ENCODE results near the gene RBM41. TPM values are rescaled to one million over a fixed set of nuclear protein-coding genes. Genes with fewer than 3 reads are reported as not detected.

Gene RBM41
- total and polyA plus RNA-seq, 4 donors, result 3.8 to 30.6 (median 9.2) TPM

- no peak for DNase-seq
- H3K27me3 ChIP-seq (ENCODE audit: control insufficient read depth in 3 of 3, insufficient read depth in 3 of 3, low read length in 2 of 3), result peaks cover 0 to 4% (median 0%) of the 10 kb centered on the region in 3 donors
- TF ChIP-seq, protein P1, sequence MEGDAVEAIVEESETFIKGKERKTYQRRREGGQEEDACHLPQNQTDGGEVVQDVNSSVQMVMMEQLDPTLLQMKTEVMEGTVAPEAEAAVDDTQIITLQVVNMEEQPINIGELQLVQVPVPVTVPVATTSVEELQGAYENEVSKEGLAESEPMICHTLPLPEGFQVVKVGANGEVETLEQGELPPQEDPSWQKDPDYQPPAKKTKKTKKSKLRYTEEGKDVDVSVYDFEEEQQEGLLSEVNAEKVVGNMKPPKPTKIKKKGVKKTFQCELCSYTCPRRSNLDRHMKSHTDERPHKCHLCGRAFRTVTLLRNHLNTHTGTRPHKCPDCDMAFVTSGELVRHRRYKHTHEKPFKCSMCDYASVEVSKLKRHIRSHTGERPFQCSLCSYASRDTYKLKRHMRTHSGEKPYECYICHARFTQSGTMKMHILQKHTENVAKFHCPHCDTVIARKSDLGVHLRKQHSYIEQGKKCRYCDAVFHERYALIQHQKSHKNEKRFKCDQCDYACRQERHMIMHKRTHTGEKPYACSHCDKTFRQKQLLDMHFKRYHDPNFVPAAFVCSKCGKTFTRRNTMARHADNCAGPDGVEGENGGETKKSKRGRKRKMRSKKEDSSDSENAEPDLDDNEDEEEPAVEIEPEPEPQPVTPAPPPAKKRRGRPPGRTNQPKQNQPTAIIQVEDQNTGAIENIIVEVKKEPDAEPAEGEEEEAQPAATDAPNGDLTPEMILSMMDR (IDR thresholded peaks at IDR 0.05; ENCODE audit: control extremely low read depth, extremely low read depth), result no peak
- no peak overlapping the region for H3K27ac ChIP-seq (ENCODE audit: low read depth in 1 of 2, low read length in 1 of 2)
- H3K36me3 ChIP-seq (ENCODE audit: control insufficient read depth in 4 of 4, insufficient read depth in 4 of 4, low read length in 4 of 4), result no peaks in the 10 kb centered on the region
- peak; percentile 53 for ATAC-seq (ENCODE audit: insufficient read depth, low FRiP score)
- 71 to 90% methylated on average over 6 of the region's 6 CpGs for WGBS, 2 donors
- H3K9ac ChIP-seq (ENCODE audit: insufficient read depth in 1 of 2, low read length in 2 of 2), result no peak overlapping the region
- H3K4me1 ChIP-seq (ENCODE audit: control insufficient read depth in 5 of 5, insufficient read depth in 5 of 5, low read length in 5 of 5), result no peaks in the 10 kb centered on the region
- H3K4me3 ChIP-seq, result no peak overlapping the region
- H3K9me3 ChIP-seq (ENCODE audit: control insufficient read depth in 4 of 4, insufficient read depth in 3 of 4, low read length in 3 of 4), result no peaks in the 10 kb centered on the region
Observed at GRCh38 chrX:107154787-107155620, 36.4 kb upstream of the RBM41 start.

- ATAC-seq (ENCODE audit: insufficient read depth, low FRiP score), result no peak
Observed at GRCh38 chrX:107153005-107153404, 34.4 kb upstream of the RBM41 start.

DNA sequence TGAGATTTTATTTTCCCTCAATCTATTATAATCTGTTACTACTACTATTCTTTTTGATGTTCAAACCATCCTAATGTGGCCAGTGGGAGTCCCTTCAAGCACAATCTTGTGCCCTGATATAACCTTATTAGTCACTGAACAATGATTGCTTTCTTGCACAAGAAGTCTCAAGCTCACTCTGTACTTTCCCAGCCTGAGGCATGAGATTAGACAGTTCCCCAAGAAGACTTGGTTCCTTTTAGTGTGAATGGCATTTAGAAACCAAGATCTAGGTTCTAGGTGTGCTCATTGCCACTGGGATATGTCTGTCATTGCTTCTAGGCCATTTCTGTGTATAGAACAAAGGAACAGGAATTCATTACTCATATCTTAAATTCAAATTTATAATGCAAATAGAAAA is 28.0 kb upstream of the RBM41 start:
- Histone ChIP-seq H3K36me3 (ENCODE audit: control insufficient read depth in 4 of 4, insufficient read depth in 4 of 4, low read length in 4 of 4) (no peaks in the 10 kb centered on the region), H3K4me1 (ENCODE audit: control insufficient read depth in 5 of 5, insufficient read depth in 5 of 5, low read length in 5 of 5) (no peaks in the 10 kb centered on the region), H3K9ac (ENCODE audit: insufficient read depth in 1 of 2, low read length in 2 of 2) (no peak overlapping the region), H3K27ac (ENCODE audit: low read depth in 1 of 2, low read length in 1 of 2) (no peak overlapping the region), H3K9me3 (ENCODE audit: control insufficient read depth in 4 of 4, insufficient read depth in 3 of 4, low read length in 3 of 4) (no peaks in the 10 kb centered on the region), H3K4me3 (no peak overlapping the region), H3K27me3 (ENCODE audit: control insufficient read depth in 3 of 3, insufficient read depth in 3 of 3, low read length in 2 of 3) (peaks cover 0 to 27% (median 0%) of the 10 kb centered on the region in 3 donors)
- DNase-seq, result no peak
- ATAC-seq (ENCODE audit: insufficient read depth, low FRiP score), result no peak
- TF ChIP-seq, protein P1 (IDR thresholded peaks at IDR 0.05; ENCODE audit: control extremely low read depth, extremely low read depth), result no peak

More at GRCh38 chrX:107153005-107153404, 34.4 kb upstream of the RBM41 start:
- TF ChIP-seq, protein P1 (IDR thresholded peaks at IDR 0.05; ENCODE audit: control extremely low read depth, extremely low read depth), result no peak
- peaks cover 0 to 11% (median 0%) of the 10 kb centered on the region in 3 donors for H3K27me3 ChIP-seq (ENCODE audit: control insufficient read depth in 3 of 3, insufficient read depth in 3 of 3, low read length in 2 of 3)
- no peaks in the 10 kb centered on the region for H3K4me1 ChIP-seq (ENCODE audit: control insufficient read depth in 5 of 5, insufficient read depth in 5 of 5, low read length in 5 of 5)
- DNase-seq, result no peak
- H3K36me3 ChIP-seq (ENCODE audit: control insufficient read depth in 4 of 4, insufficient read depth in 4 of 4, low read length in 4 of 4), result no peaks in the 10 kb centered on the region
- WGBS, 2 donors, result 72 to 93% methylated on average over 5 of the region's 5 CpGs
- H3K9ac ChIP-seq (ENCODE audit: insufficient read depth in 1 of 2, low read length in 2 of 2), result no peak overlapping the region
- no peaks in the 10 kb centered on the region for H3K9me3 ChIP-seq (ENCODE audit: control insufficient read depth in 4 of 4, insufficient read depth in 3 of 4, low read length in 3 of 4)
- H3K4me3 ChIP-seq, result no peak overlapping the region
- H3K27ac ChIP-seq (ENCODE audit: low read depth in 1 of 2, low read length in 1 of 2), result no peak overlapping the region
